Mesendoderm (in vitro differentiated cells): ENCODE measurements around the gene PIK3R6.

Experiments
- DNase-seq: peaks from one replicate; pipeline ENCODE4 v3.0.0; 2013
- H2AK5ac ChIP-seq: 2 replicates; pipeline ENCODE4 v1.6.1; 2013; ENCODE audit warnings: low read length, inconsistent platforms
- H2BK120ac ChIP-seq: 2 replicates; pipeline ENCODE4 v1.6.1; 2013; ENCODE audit warnings: low read depth, mild to moderate bottlenecking, low read length, moderate library complexity, mixed read lengths
- H2BK15ac ChIP-seq: replicated peaks from 2 replicates; pipeline ENCODE4 v1.6.1; 2013; ENCODE audit warnings: low read depth, mild to moderate bottlenecking, moderate library complexity
- H2BK5ac ChIP-seq: 2 replicates; pipeline ENCODE4 v1.6.1; 2013; ENCODE audit warnings: low read length, inconsistent platforms
- H3K18ac ChIP-seq: 2 replicates; pipeline ENCODE4 v1.6.1; 2013; ENCODE audit warnings: mild to moderate bottlenecking, low read length, mixed read lengths
- H3K23ac ChIP-seq: one replicate; pipeline ENCODE4 v1.6.1; 2013; ENCODE audit warnings: low read length
- H3K27ac ChIP-seq: 2 replicates; pipeline ENCODE4 v1.5.1; 2013; ENCODE audit warnings: low read depth, mild to moderate bottlenecking, inconsistent platforms, low read length, moderate library complexity
- H3K27me3 ChIP-seq: 2 replicates; pipeline ENCODE4 v1.6.1; 2013; ENCODE audit warnings: low read length, control low read depth, mild to moderate bottlenecking, inconsistent platforms; ENCODE audit not compliant: insufficient read depth, poor library complexity
- H3K36me3 ChIP-seq: 2 replicates; pipeline ENCODE4 v1.6.1; 2013; ENCODE audit warnings: low read length, inconsistent platforms; ENCODE audit not compliant: control insufficient read depth, insufficient read depth
- H3K4ac ChIP-seq: one replicate; pipeline ENCODE4 v1.6.1; 2013; ENCODE audit warnings: low read depth, mild to moderate bottlenecking, low read length, moderate library complexity
- H3K4me1 ChIP-seq: 2 replicates; pipeline ENCODE4 v1.6.1; 2013; ENCODE audit warnings: low read depth, low read length, inconsistent platforms; ENCODE audit not compliant: control insufficient read depth
- H3K4me2 ChIP-seq: 2 replicates; pipeline ENCODE4 v1.6.1; 2013; ENCODE audit warnings: low read length
- H3K4me3 ChIP-seq: 2 replicates; pipeline ENCODE4 v1.5.1; 2013; ENCODE audit warnings: mild to moderate bottlenecking, low read length
- H3K56ac ChIP-seq: one replicate; pipeline ENCODE4 v1.6.1; 2013; ENCODE audit warnings: low read length
- H3K79me1 ChIP-seq: 2 replicates; pipeline ENCODE4 v1.6.1; 2013; ENCODE audit warnings: low read length, inconsistent platforms
- H3K79me2 ChIP-seq: 2 replicates; pipeline ENCODE4 v1.6.1; 2013; ENCODE audit warnings: mild to moderate bottlenecking, low read length; ENCODE audit not compliant: control insufficient read depth, insufficient read depth
- H3K9ac ChIP-seq: 2 replicates; pipeline ENCODE4 v1.6.1; 2013; ENCODE audit warnings: low read length, inconsistent platforms
- H4K5ac ChIP-seq: one replicate; pipeline ENCODE4 v1.6.1; 2013; ENCODE audit warnings: low read length
- H4K8ac ChIP-seq: one replicate; pipeline ENCODE4 v1.6.1; 2013; ENCODE audit warnings: low read depth, mild to moderate bottlenecking, control low read depth, low read length, moderate library complexity
- WGBS: extraction: QIAGEN DNeasy Blood & Tissue Kit; methylation state at CpG from one replicate; pipeline ENCODE4 v1.1.7; 2013; ENCODE audit warnings: low lambda C conversion rate, missing lambda C conversion rate; ENCODE audit not compliant: insufficient coverage; ENCODE audit errors: extremely low coverage; 5-methylcytosine and 5-hydroxymethylcytosine counted together

PIK3R6 gene

DNA sequence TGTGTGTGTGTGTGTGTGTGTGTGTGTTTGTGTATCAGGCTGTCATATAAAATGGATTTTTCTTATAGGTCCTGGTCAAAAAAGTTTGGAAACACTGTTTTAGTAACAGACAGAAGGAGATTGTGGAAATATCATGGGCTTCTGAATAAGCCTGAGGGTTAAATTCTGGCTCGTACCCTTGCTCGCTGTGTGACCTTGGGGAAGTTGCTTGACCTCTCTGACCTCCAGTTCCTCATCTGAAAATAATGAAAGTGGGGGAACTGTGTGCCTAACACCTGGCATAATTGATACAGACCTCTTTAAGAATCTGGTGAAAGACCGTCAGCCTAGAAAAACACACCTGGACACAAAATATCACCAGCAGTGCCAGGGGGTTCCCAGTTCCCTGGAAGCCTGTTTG lies 25.6 kb upstream of the PIK3R6 start:
- H4K5ac ChIP-seq: no peak overlapping the region
- no peak overlapping the region for H3K9ac ChIP-seq
- H2BK120ac ChIP-seq: no peak overlapping the region
- no peak for DNase-seq
- H3K18ac ChIP-seq: no peak overlapping the region
- H3K4me2 ChIP-seq: no peak overlapping the region
- H2AK5ac ChIP-seq: no peak overlapping the region
- no peak overlapping the region for H4K8ac ChIP-seq
- no peak overlapping the region for H3K4ac ChIP-seq
- no peak overlapping the region for H2BK15ac ChIP-seq
- H3K4me3 ChIP-seq: no peak overlapping the region
- H3K27me3 ChIP-seq: no peaks in the 10 kb centered on the region
- H3K27ac ChIP-seq: no peak overlapping the region
- H3K23ac ChIP-seq: no peak overlapping the region
- no peaks in the 10 kb centered on the region for H3K36me3 ChIP-seq
- no CpG with 5 or more reads among the region's 3 CpGs for WGBS
- H3K79me2 ChIP-seq: no peaks in the 10 kb centered on the region
- no peaks in the 10 kb centered on the region for H3K4me1 ChIP-seq
- no peak overlapping the region for H3K56ac ChIP-seq
- H2BK5ac ChIP-seq: no peak overlapping the region
- no peaks in the 10 kb centered on the region for H3K79me1 ChIP-seq

DNA sequence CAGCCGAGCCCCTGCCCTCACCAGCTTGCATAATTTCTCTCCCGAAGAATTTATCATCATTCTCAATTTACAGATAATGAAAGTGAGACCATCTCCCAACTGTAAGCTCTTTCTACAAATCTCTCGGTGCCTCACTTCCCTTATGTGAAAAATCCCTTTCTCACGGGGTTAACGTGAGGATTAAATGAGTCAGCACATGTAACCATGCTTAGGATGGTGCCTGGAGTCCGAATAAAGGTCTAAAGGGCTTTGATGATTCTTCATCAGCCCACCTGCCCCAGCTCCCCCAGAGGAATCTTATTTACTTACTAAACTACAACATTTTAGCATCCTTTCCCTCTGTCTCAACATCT lies 24.8 kb upstream of the PIK3R6 start:
- no CpG with 5 or more reads among the region's 6 CpGs for WGBS
- no peaks in the 10 kb centered on the region for H3K79me1 ChIP-seq
- no peak for DNase-seq
- no peaks in the 10 kb centered on the region for H3K79me2 ChIP-seq
- H2AK5ac ChIP-seq: no peak overlapping the region
- H3K23ac ChIP-seq: no peak overlapping the region
- H3K4me3 ChIP-seq: no peak overlapping the region
- H3K18ac ChIP-seq: no peak overlapping the region
- no peak overlapping the region for H2BK120ac ChIP-seq
- H3K4me1 ChIP-seq: no peaks in the 10 kb centered on the region
- no peak overlapping the region for H3K4me2 ChIP-seq
- H3K27ac ChIP-seq: no peak overlapping the region
- H3K9ac ChIP-seq: no peak overlapping the region
- H4K8ac ChIP-seq: no peak overlapping the region
- H2BK15ac ChIP-seq: no peak overlapping the region
- no peak overlapping the region for H4K5ac ChIP-seq
- no peak overlapping the region for H3K4ac ChIP-seq
- no peak overlapping the region for H2BK5ac ChIP-seq
- no peaks in the 10 kb centered on the region for H3K36me3 ChIP-seq
- no peaks in the 10 kb centered on the region for H3K27me3 ChIP-seq
- H3K56ac ChIP-seq: no peak overlapping the region

DNA sequence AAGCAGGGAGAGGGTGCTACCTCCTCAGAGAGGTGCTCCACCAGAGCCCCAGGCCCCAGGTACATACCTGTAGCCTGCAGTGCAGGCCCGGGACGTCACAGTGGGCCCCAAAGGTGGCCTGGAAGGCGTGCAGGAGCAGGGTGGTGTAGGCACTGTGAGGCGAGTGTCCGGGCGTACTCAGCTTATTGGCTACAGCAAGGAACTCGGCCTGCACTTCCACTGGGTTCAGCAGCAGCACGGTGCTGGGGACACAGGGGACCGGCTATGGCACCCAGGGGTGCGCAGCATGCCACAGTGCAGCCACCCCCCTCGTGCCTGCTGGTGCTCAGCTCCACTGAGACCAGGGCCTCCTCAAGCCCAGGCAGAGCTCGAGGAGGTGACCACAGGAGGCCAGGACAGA lies 23.2 kb upstream of the PIK3R6 start:
- H4K5ac ChIP-seq: no peak overlapping the region
- H3K18ac ChIP-seq: no peak overlapping the region
- no CpG with 5 or more reads among the region's 12 CpGs for WGBS
- no peak overlapping the region for H3K56ac ChIP-seq
- H3K4me3 ChIP-seq: no peak overlapping the region
- H3K4me1 ChIP-seq: no peaks in the 10 kb centered on the region
- DNase-seq: no peak
- no peak overlapping the region for H3K27ac ChIP-seq
- H4K8ac ChIP-seq: no peak overlapping the region
- H2BK15ac ChIP-seq: no peak overlapping the region
- no peak overlapping the region for H2BK120ac ChIP-seq
- H2BK5ac ChIP-seq: no peak overlapping the region
- no peaks in the 10 kb centered on the region for H3K79me1 ChIP-seq
- H3K27me3 ChIP-seq: no peaks in the 10 kb centered on the region
- no peak overlapping the region for H3K4ac ChIP-seq
- H3K36me3 ChIP-seq: no peaks in the 10 kb centered on the region
- no peak overlapping the region for H3K23ac ChIP-seq
- H3K4me2 ChIP-seq: no peak overlapping the region
- H3K9ac ChIP-seq: no peak overlapping the region
- no peak overlapping the region for H2AK5ac ChIP-seq
- H3K79me2 ChIP-seq: no peaks in the 10 kb centered on the region

DNA sequence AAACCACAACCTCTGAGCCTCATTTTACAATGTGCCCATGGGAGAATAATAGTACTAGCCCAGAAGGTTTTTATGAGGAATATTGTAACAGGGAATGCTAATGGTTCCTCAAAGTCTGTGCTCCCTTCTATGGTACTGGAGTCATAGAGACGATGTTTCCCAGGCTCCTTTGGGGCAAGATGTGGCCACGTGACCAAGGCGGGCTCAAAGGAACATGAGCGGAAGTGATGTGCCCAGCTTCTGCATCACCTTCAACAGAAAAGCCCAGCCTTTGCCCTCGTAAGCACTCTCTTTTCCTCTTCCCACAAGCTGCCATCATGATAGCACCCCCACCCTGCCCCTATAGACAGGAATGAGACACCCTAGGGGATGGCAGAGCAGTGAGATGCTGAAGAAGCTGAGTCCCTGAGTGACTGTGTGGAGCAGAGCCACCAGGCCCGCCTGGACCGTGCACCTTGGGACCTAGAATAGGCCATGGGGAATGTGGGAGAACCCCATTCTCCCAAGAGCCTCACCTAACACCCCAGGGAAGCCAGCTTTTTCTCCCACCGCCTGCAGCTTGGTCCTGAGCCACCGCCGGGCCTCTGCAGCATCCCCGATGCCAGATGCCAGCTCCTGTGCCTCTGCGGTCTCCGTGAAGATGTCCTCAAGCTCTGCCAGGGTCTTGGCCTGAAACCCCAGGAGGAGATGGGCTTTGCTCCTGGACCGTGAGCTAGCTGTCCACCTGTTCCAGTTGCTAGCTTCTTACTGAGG lies 22.2 kb upstream of the PIK3R6 start:
- Histone ChIP-seq H2AK5ac (no peak overlapping the region), H2BK5ac (no peak overlapping the region), H3K27ac (no peak overlapping the region), H3K27me3 (no peaks in the 10 kb centered on the region), H3K4me3 (no peak overlapping the region), H3K23ac (no peak overlapping the region), H4K8ac (no peak overlapping the region), H3K9ac (no peak overlapping the region), H3K56ac (peak overlapping the region; percentile 1), H3K79me2 (no peaks in the 10 kb centered on the region), H3K4me1 (no peaks in the 10 kb centered on the region), H3K36me3 (no peaks in the 10 kb centered on the region), H2BK120ac (no peak overlapping the region), H4K5ac (no peak overlapping the region), H2BK15ac (no peak overlapping the region), H3K4ac (no peak overlapping the region), H3K79me1 (no peaks in the 10 kb centered on the region), H3K18ac (no peak overlapping the region), H3K4me2 (no peak overlapping the region)
- WGBS: no CpG with 5 or more reads among the region's 14 CpGs
- DNase-seq: no peak

DNA sequence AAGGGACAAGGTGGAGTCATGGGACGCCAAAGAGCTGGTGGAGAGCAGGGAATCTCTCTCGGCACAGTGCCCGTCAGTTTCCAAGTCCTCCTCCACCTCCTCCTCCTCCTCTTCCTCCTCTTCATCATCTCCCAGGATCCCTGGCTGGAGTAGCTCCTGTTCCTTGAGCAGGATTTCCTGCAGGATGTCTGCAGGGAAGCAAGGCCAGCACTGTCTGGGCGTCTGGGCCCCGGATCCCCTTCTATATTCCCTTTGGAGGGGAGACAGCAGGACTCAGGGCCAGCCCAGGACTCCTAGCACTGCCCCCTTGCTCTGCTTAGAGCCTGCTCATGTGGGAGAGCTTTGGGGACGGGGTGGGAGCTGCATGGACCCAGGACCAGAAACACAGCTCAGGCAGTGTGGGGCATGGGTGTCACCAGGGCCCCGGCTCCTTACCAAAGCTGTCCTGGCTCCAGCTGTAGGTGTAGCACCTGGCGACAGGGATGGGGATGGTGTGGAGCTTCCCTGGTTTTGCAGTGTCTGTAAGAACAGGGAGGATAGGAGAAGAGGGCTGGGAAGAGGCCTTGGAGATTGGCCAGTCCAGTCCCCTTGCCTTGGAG lies 21.3 kb upstream of the PIK3R6 start:
- no peak overlapping the region for H3K4ac ChIP-seq
- H2BK120ac ChIP-seq: no peak overlapping the region
- H3K27me3 ChIP-seq: no peaks in the 10 kb centered on the region
- no peak for DNase-seq
- no CpG with 5 or more reads among the region's 8 CpGs for WGBS
- peak overlapping the region; percentile 42 for H3K9ac ChIP-seq
- no peaks in the 10 kb centered on the region for H3K79me1 ChIP-seq
- no peak overlapping the region for H4K8ac ChIP-seq
- no peaks in the 10 kb centered on the region for H3K36me3 ChIP-seq
- peak overlapping the region; percentile 72 for H3K56ac ChIP-seq
- H3K18ac ChIP-seq: no peak overlapping the region
- no peak overlapping the region for H2AK5ac ChIP-seq
- H3K27ac ChIP-seq: no peak overlapping the region
- H3K4me3 ChIP-seq: no peak overlapping the region
- H3K79me2 ChIP-seq: no peaks in the 10 kb centered on the region
- H3K23ac ChIP-seq: no peak overlapping the region
- no peak overlapping the region for H2BK5ac ChIP-seq
- H3K4me1 ChIP-seq: no peaks in the 10 kb centered on the region
- no peak overlapping the region for H3K4me2 ChIP-seq
- H4K5ac ChIP-seq: no peak overlapping the region
- no peak overlapping the region for H2BK15ac ChIP-seq
